22Rv1 (cell line): ENCODE measurements around the gene SMIM13.

Experiments
- ZFX ChIP-seq: fragments of 450-650 bp; IDR thresholded peaks from 2 replicates; pipeline ENCODE4 v1.6.1; 2017; ENCODE audit warnings: antibody characterized with exemption, borderline replicate concordance
- TF ChIP-seq, protein P1 (sequence below): fragments of 450-650 bp; IDR thresholded peaks from 2 replicates; pipeline ENCODE4 v1.5.1; 2017; ENCODE audit warnings: mild to moderate bottlenecking

DNA sequence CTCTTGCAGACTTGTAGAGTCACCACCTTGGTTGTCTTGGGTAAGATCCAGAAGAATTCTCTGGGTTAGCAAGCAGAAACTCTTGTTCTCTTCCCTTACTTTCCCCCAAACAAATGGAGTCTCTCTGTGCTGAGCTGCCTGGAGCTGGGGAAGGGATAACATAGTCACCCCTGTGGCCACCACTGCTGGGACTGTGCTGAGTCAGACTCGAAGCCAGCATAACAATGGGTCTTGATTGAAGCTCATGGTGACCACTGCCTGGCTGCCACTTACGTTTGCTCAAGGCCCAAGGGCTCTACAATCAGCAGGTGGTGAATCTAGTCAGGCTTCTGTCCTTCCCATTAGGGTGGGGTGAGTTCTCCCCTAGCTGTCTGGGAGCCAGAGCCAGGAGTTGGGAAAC lies 33.2 kb downstream of the SMIM13 start:
- TF ChIP-seq, protein P1, sequence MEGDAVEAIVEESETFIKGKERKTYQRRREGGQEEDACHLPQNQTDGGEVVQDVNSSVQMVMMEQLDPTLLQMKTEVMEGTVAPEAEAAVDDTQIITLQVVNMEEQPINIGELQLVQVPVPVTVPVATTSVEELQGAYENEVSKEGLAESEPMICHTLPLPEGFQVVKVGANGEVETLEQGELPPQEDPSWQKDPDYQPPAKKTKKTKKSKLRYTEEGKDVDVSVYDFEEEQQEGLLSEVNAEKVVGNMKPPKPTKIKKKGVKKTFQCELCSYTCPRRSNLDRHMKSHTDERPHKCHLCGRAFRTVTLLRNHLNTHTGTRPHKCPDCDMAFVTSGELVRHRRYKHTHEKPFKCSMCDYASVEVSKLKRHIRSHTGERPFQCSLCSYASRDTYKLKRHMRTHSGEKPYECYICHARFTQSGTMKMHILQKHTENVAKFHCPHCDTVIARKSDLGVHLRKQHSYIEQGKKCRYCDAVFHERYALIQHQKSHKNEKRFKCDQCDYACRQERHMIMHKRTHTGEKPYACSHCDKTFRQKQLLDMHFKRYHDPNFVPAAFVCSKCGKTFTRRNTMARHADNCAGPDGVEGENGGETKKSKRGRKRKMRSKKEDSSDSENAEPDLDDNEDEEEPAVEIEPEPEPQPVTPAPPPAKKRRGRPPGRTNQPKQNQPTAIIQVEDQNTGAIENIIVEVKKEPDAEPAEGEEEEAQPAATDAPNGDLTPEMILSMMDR: no peak
- no peak for TF ChIP-seq ZFX
